ENCODE results near the gene PILRA.

PILRA gene

DNA sequence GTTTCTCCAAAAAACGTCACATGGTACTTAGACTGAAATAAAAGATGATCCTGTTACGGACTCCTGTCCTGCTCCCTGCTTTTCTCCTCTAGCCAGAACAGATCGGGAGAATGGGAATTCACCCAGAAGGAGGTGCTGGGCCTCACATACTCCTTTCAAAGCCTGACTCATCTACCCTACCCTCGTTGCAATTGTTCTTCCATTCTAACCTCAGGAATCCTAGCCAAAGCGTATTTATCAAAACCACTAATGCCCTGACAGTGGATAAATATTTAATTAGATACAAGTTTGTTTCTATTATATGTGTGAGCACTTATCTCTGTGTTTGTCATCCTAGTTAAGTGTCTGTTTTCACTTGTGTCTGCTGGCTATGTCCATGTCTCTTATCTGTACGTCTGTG is 33.5 kb downstream of the PILRA start:
- no peak for DNase-seq (ENCODE audit: insufficient read length, low spot score)
- FAIRE-seq, result no peak

DNA sequence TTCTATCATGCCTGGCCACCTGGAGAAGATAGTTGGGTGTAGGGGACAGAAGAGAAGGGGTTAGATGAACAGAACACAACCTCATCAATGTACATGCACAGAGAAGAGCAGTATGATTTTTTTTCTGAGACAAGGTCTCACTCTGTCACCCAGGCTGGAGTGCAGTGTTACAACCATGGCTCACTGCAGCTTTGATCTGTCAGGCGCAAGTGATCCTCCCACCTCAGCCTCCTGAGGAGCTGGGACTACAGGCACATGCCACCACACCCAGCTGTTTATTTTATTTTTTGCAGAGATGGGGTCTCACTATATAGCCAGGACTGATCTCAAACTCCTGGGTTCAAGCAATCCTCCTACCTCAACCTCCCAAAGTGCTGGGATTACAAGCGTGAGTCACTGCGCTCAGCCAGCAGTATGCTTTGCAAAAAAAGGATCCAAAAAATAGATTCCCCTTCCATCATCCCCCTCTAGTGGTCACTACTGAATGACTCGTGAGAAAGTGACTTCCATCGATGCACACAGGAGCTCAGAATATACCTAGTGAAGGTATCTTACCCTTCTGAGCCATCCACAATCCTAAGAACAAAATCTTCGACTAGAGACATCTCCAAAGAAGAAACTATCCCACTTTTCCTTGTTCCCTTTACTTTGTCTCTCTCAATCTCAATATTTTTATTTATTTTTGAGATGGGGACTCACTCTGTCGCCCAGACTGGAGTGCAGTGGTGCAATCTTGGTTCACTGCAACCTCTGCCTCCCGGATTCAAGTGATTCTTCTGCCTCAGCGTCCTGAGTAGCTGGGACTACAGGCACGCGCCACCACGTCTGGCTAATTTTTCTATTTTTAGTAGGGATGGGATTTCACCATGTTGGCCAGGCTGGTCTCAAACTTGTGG is 34.2 kb downstream of the PILRA start:
- DNase-seq (ENCODE audit: insufficient read length, low spot score) (peak; percentile 40), FAIRE-seq (peak; percentile 81)

DNA sequence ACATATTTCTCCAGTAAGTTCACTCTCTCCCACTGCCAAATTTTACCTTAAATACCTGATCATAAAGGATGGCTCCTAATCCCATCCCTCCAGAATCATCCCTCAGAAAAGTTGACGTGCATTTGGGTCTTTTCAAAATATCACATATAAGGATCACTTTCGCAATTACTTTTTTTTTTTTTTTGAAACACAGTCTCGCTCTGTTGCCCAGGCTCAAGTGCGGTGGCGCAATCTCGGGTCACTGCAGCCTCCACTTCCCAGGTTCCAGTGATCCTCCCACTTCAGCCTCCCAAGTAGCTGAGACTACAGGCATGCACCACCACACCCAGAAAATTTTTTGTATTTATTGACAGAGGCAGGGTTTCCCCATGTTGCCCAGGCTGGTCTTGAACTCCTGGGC is 37.8 kb downstream of the PILRA start:
- no peak for FAIRE-seq

DNA sequence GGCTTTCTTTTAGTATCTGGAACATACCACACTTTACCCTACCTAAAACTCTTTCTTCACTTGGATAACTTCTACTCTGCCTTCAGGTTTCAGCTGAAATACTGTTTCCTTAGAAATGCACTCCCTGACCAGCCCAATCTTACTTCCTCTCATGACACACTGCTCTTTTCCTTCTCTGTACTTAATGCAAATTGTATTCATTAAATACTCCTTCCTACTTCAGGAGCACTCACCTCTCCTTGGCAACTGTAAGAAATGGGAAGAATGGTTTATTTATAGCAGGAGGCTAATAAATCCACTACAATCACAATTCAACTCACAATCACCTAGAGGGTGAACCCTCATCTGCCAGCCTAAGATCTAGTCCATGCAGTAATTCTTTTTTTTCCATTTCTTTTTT is 40.1 kb downstream of the PILRA start:
- FAIRE-seq (no peak), DNase-seq (ENCODE audit: insufficient read length, low spot score) (no peak)

More for the DNA sequence above, 37.8 kb downstream of the PILRA start:
- DNase-seq (ENCODE audit: insufficient read length, low spot score), result no peak

DNA sequence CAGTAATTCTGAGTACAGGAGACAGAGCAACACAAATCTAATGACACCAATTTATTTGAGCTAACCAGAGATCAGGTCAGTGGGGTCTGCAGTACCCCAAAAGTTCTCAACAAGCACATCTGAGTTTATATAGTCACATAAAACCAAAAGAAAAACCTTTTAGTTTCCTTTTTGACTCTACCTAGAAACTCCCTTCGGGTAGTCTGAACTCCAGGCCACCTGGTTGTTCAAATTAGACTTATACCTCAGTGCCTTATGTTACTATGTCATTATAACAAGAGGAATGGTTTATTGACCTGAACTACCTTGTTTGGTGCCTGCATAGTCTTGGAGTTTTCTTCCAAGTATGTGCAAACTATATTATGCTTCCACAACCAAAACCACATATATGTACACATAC is 40.6 kb downstream of the PILRA start:
- DNase-seq (ENCODE audit: insufficient read length, low spot score), result no peak
- FAIRE-seq, result peak; percentile 35

DNA sequence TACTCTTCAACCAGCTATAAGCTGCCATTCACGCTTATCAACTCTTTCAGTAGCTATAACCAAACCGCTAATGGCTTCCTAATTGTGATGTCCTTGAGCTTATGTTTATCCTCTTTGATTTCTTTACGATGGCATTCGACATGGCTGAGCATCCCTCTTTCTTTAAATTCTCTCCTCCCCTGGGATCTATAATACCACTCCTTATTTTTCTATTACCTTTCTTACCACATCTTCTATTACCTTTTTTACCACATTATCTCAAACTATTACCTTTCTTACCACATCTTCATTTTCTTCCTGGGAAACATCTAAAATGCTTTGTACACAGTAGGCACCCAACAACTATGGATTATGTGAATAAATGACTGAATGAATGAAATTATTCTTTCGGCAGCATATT is 42.2 kb downstream of the PILRA start:
- FAIRE-seq, result no peak

DNA sequence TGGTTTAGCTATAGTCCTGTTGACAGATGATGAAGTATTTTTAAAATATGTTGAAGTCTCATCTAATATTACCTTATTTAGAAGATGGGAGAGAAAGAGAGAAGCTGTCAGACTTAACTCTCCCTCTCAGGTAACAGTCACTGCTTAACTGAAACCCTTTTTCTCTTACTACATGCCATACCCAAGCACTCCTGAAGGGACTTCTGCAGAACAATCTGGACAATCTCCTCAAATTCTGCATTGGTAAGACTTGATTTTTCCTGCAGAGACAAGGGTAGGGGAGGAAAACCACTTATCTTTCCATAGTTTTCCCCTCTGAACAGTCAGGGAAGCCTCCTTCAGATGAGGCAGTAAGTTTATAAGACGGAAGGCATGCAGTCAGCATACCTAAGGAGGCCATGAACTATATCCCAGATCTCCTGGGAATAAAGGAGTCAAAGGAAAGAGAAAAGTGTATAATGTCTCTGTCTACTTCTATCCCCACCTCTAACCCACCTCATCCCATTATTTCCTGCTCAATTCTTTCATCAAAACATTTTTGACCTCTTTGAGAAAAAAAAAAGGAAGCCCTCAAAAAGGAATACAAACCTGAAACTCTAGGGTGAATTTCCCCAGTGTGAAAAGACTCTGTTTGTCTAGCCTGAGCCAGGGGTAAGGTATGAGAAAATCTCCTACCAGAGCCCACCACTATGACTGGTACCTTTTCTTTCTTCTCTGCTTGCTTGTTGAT is 45.8 kb downstream of the PILRA start:
- peak; percentile 56 for FAIRE-seq

More for the DNA sequence above, 42.2 kb downstream of the PILRA start:
- DNase-seq (ENCODE audit: insufficient read length, low spot score), result no peak

DNA sequence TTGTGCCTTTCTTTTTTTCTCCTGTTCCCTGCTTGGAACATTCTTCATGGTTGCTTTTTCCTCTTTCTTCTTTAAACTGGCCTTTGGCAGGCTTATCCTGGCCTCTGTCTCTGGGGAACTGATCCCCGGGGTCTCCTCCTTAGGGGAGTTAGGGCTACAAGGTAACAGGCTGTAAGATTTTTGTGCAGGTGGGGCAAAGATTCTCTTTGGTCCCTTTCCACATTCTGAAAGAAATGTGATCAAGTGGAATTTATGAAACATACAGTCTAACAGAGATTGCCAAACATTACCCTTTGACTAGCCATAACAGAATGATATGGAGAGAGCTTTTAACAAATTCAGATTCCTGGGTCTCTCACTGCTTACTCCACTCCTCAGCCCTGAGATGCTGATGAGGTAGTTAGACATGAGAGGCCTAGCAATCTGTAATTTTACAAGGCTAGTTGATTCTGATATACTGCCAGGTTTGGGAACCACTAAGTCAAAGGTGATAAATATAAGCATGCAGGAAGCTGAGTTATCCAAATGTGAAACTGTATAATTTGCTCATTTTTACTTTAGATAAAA is 46.5 kb downstream of the PILRA start:
- FAIRE-seq (no peak), DNase-seq (ENCODE audit: insufficient read length, low spot score) (no peak)

More for the DNA sequence above, 45.8 kb downstream of the PILRA start:
- no peak for DNase-seq (ENCODE audit: insufficient read length, low spot score)

DNA sequence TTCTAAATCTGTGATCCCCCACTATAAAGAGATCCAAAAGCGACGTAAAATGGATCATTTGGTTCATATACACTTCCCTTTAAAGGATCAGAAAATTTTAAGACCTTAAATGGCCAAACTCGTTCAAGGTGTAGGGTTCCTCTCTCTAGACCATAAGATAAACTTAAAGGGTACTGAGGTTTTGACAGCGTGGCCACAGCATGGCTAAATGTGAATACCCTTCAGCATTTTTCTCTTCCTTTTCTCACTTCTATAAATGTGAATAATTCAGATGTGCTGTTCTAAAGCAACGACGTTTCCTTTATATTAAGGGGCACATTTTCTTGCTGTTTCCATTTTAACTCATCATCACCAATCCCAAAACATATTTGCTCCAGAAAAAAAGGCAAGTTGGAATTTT is 50.0 kb downstream of the PILRA start:
- no peak for DNase-seq (ENCODE audit: insufficient read length, low spot score)
- peak; percentile 18 for FAIRE-seq

DNA sequence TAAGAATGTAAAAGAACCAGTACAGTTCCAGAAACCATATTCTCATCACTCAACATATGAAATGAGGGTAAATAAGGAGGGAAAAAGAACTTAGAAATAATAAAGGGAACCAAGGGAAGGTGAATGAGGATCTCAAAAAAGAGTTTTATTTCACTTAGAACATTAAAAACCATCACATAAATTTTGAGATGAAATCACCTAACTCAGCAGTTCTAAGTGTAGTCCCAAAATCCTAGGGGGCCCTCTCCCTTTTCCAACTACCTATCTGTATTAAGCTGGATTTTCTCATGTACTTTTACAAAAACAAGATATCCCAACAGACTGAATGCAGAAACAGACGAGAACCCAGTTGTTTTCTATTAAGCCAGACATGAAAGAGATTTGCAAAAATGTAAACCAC is 52.1 kb downstream of the PILRA start:
- FAIRE-seq, result no peak
- no peak for DNase-seq (ENCODE audit: insufficient read length, low spot score)

DNA sequence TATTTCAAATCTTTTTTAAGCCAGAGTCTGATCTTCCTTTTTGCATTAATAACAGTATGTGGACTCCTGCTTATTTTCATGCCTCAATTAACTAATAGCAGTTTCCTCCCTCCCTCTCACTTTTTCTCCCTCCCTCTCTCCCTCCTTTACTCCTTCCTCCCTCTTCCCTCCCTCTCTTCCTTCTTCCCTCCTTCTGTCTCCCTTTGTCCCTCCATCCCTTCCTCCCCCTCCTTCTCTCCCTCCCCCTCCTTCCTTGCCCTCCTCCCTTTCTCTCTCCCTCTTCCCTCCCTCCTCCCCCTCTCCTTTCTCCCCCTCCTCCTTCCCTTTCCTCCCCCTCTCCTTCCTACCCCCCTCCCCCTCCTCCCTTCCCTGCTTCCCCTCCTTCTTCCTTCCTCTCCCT is 53.2 kb downstream of the PILRA start:
- FAIRE-seq (no peak), DNase-seq (ENCODE audit: insufficient read length, low spot score) (no peak)

DNA sequence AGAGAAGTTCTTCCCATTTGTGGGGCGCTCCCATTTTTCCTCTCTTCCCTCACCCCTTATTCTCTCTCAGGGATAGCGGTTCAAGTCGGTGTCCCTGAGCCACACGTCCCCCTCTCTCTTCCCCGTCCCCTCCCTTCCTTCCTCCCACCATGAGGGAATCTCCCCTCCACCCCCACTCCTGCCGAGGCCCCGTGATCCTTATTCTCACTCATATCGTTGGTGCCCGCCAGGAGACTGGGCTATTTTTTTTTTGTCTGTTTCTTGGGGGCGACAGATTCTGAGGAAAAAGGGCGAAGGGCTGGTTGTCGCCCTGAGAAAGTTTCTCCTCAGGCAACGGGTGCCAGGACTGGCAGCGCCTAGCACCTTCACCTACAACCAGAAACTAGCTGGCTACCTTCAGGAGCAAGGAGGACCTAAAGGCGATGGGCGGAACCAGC is 54.5 kb downstream of the PILRA start:
- FAIRE-seq, result no peak

DNA sequence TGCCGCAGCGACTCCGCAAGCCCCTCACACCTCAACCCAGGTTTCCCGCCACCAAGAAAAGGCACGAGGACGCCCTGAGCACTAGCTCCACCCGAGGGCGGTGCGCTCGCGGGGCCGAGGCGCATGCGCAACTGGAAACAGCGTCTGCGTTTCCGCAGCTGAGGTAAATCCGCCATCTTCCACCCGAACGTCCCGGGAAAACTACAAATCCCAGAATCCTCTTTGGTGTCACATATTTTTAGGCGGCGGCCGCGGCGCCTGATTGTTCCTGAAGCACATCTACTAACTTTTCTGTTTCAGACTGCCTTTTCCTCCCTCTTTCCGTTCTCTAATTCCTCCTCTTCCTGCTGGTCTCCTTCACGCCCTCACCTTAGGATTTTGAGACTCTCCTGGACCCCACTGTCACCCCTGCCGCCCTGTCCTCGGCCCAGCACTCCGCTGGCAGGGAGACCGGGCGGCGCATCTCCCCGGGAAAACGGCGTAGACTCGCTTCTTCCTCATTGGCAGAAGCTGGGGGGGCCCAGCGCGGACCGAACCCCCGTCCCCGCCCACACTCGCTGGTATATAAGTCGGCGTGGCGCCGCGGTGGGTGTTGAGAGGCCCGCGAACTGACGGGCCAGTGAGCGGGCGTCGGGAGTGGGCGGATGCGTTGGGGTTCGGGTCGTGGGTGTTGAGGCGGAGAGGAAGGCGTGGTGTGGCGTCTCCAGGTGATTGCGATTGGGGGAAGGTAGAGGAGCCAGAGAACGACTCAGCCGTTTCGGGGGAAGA is 55.1 kb downstream of the PILRA start, which contains the start of gene ZCWPW1:
ZCWPW1 (minus strand) TSS at position 505 of the 768 bp plus-strand sequence. CDS start 8,054 bp downstream, outside the sequence.
- DNase-seq (ENCODE audit: insufficient read length, low spot score), result peak; percentile 72
- peak; percentile 95 for FAIRE-seq

More for the DNA sequence above, 54.5 kb downstream of the PILRA start:
- DNase-seq (ENCODE audit: insufficient read length, low spot score), result no peak

DNA sequence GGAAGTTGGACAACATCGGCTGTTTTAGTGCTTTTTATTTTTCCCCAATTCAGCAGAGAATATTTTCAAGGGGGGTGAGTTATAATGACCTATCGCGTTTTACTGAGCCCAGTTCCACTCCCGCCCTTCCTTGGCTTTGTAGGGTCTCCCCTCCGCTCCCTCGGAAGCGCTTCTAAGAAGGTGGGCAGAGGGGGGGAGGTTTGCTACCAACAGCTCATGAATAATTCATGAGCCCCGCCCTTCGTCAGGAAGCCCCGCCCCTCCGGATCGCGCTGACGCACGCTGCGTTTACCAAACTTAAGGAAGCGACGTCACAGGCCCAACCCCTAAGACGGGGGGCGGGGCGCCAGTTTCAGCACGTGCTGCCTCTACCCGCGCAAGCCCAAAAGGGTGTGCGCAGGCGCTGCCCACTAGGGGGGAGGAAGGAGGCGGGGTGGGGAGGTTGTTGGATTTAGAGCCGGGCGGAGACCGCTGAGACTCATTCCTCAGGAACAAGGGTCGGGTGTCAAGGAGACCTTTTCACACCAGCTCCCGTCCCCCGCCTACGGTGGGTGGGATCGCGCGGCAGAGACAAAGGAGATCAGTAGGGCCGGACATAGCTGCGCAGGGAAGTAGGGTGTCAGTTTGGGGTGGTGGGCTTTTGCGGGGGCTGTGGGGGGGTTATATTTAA is 55.8 kb downstream of the PILRA start:
- FAIRE-seq, result no peak
- no peak for DNase-seq (ENCODE audit: insufficient read length, low spot score)

DNA sequence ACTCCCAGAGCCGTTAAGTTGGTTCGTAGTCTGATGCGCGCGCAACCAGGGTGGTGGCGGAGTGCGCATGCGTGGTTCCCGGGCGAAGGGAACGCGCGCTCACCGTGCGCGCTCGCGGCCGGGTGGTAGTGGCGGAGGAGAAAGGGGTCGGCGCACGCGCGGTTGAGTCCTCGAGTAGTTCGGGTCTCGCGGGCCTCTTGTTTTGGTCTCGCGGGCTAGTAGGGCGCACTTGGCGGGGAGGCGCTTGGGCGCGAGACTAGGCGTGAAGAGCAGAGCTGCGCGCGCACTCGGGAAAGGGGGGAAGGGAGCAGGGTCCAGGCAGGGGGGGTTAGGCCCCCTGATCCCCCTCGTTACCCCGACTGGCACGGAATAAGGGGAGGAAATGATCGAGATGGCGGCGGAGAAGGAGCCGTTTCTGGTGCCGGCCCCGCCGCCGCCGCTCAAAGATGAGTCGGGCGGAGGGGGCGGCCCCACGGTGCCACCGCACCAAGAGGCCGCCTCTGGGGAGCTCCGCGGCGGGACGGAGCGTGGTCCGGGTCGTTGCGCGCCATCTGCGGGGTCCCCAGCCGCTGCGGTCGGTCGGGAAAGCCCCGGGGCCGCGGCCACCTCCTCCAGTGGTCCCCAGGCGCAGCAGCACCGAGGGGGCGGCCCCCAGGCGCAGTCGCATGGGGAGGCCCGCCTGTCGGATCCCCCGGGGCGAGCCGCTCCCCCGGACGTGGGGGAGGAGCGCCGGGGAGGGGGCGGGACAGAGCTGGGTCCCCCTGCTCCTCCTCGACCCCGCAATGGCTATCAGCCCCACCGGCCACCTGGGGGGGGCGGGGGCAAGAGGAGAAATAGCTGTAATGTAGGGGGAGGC is 56.6 kb downstream of the PILRA start, which contains the start of gene MEPCE:
MEPCE (plus strand) TSS at position 195 of the 856 bp plus-strand sequence; CDS start at position 383, 188 bp downstream.
- DNase-seq (ENCODE audit: insufficient read length, low spot score), result peak; percentile 79
- peak; percentile 48 for FAIRE-seq

DNA sequence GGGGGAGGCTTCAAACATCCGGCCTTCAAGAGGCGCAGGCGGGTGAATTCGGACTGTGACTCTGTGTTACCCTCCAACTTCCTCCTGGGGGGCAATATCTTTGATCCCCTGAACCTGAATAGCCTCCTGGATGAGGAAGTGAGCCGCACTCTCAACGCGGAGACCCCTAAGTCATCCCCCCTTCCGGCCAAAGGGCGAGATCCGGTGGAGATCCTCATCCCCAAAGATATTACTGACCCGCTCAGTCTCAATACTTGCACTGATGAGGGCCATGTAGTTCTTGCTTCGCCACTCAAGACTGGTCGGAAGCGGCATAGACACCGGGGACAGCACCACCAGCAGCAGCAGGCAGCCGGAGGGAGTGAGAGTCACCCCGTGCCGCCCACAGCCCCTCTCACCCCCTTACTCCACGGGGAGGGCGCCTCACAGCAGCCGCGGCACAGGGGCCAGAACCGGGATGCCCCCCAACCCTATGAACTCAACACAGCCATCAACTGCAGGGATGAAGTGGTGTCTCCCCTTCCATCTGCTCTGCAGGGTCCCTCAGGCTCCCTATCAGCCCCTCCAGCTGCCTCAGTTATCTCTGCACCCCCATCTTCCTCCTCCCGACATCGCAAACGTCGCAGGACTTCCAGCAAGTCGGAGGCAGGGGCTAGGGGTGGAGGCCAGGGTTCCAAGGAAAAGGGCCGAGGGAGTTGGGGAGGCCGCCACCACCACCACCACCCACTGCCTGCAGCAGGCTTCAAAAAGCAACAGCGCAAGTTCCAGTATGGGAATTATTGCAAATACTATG is 57.4 kb downstream of the PILRA start:
- FAIRE-seq, result peak; percentile 57
- no peak for DNase-seq (ENCODE audit: insufficient read length, low spot score)

DNA sequence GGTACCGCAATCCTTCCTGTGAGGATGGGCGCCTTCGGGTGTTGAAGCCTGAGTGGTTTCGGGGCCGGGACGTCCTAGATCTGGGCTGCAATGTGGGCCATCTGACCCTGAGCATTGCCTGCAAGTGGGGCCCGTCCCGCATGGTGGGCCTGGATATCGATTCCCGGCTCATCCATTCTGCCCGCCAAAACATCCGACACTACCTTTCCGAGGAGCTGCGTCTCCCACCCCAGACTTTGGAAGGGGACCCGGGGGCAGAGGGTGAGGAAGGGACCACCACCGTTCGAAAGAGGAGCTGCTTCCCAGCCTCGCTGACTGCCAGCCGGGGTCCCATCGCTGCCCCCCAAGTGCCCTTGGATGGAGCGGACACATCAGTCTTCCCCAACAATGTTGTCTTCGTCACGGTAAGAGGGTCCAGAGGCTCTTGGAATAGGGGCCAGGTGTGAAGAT is 58.0 kb downstream of the PILRA start:
- FAIRE-seq, result no peak
- no peak for DNase-seq (ENCODE audit: insufficient read length, low spot score)

DNA sequence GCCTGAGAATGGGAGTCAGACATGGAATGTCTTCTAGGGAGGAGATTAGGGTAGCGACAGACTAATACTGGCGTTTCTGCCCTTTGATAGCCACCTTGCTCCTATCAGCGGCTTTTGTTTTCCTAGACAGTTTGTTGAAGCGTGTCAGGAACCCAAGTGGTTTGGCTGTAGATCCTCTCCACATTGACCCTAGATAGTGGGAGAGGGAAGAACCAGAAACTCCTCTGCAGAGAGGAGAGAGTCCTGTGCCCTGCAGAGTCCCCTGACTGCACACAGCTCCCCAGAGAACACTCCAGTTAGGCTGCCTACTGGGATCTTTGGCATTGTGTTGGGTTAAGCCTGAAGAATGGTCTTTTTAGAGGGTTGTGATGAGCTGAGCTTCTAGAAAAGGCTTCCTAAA is 58.8 kb downstream of the PILRA start:
- no peak for FAIRE-seq
- DNase-seq (ENCODE audit: insufficient read length, low spot score), result no peak

All from GM19239 (cell line).